ENCODE measurements around the gene F2RL1. TPM values are rescaled to one million over a fixed set of nuclear protein-coding genes. Genes with fewer than 3 reads are reported as not detected.

The F2RL1 gene
- total RNA-seq, 3 donors from 2014 or later = 58.1 to 177 (median 128) TPM

GRCh38 chr5:76801159-76801802, 17.5 kb upstream of the F2RL1 start:
- intact Hi-C loops (cut with DNase I, micrococcal nuclease) = no loop called here
- TF ChIP-seq, protein P1, sequence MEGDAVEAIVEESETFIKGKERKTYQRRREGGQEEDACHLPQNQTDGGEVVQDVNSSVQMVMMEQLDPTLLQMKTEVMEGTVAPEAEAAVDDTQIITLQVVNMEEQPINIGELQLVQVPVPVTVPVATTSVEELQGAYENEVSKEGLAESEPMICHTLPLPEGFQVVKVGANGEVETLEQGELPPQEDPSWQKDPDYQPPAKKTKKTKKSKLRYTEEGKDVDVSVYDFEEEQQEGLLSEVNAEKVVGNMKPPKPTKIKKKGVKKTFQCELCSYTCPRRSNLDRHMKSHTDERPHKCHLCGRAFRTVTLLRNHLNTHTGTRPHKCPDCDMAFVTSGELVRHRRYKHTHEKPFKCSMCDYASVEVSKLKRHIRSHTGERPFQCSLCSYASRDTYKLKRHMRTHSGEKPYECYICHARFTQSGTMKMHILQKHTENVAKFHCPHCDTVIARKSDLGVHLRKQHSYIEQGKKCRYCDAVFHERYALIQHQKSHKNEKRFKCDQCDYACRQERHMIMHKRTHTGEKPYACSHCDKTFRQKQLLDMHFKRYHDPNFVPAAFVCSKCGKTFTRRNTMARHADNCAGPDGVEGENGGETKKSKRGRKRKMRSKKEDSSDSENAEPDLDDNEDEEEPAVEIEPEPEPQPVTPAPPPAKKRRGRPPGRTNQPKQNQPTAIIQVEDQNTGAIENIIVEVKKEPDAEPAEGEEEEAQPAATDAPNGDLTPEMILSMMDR (IDR thresholded peaks at IDR 0.05) = no peak
- Histone ChIP-seq H3K36me3 (ENCODE audit: low read depth) (no peaks in the 10 kb centered on the region), H3K9me3 (no peaks in the 10 kb centered on the region), H3K4me1 (ENCODE audit: low read depth) (no peaks in the 10 kb centered on the region), H3K4me3 (no peak overlapping the region)
- ATAC-seq = no peak
- no peak for DNase-seq

DNA sequence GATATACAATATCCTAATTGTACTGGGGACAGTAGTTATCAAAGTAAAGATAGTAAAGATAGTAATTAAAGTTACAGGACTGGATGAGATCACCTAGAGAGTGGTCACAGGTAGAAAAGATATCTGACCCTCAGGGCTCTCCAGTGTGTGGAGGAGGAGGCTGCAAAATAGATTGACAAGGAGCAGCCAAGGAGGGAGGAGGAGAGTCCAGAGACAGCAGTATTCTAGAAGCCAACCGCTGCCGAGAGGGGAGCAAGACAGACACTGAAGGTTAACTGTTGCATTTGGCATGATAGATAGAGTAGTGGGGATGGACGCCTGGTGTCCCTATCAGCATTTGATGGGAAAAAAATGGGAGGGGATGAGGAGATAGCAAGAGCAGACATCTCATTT, 17.0 kb upstream of the F2RL1 start:
- DNase-seq (no peak), ATAC-seq (no peak)
- no peaks in the 10 kb centered on the region for H3K9me3 ChIP-seq
- no peaks in the 10 kb centered on the region for H3K36me3 ChIP-seq (ENCODE audit: low read depth)
- intact Hi-C loops (cut with DNase I, micrococcal nuclease) = no loop called here
- TF ChIP-seq, protein P1 (IDR thresholded peaks at IDR 0.05) = no peak
- H3K4me1 ChIP-seq (ENCODE audit: low read depth) = no peaks in the 10 kb centered on the region
- no peak overlapping the region for H3K4me3 ChIP-seq

- DNase-seq = no peak
- H3K4me1 ChIP-seq (ENCODE audit: low read depth) = no peaks in the 10 kb centered on the region
- TF ChIP-seq, protein P1 (IDR thresholded peaks at IDR 0.05) = no peak
- ATAC-seq = no peak
- no peak overlapping the region for H3K4me3 ChIP-seq
- intact Hi-C loops (cut with DNase I, micrococcal nuclease) = no loop called here
- no peaks in the 10 kb centered on the region for H3K9me3 ChIP-seq
- H3K36me3 ChIP-seq (ENCODE audit: low read depth) = no peaks in the 10 kb centered on the region
These were observed 14.6 kb upstream of the F2RL1 start for GRCh38 chr5:76804266-76804665.

DNA sequence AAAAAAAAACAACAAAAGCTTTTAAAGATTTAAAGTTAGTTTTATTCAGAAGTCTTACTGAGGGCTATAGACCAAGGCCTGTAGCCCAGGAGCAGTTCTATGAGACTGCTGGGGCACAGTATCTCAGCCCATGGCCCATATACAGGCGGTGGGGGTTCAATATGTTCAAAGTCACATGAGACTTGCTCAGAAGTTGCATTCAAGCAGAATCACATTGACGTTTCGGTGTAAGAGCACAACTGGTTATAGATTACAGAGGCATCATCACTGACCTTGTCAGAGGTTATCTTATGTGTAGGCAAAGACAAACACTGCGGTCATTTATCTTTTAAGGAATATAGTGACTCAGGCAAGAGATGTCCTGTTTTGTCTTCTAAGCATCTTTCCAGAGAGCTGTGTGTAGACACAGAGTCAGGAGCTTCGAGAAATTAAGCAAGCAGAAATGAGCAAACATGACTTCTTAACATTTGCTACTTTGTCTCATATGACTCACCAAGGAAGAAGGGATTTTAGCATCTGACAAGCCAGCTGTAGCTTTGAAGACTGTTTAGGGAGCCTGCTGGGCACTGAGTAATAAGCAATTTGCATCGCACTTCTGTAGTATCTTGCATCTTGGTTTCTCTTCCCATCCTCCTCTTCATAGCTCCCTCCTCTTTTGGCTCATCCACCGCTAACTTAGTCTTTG, 12.9 kb upstream of the F2RL1 start:
- Histone ChIP-seq H3K4me3 (no peak overlapping the region), H3K9me3 (no peaks in the 10 kb centered on the region), H3K4me1 (ENCODE audit: low read depth) (no peaks in the 10 kb centered on the region), H3K36me3 (ENCODE audit: low read depth) (no peaks in the 10 kb centered on the region)
- TF ChIP-seq, protein P1 (IDR thresholded peaks at IDR 0.05) = no peak
- ATAC-seq = peak; percentile 49
- DNase-seq = no peak
- intact Hi-C loops (cut with DNase I, micrococcal nuclease) = no loop called here

DNA sequence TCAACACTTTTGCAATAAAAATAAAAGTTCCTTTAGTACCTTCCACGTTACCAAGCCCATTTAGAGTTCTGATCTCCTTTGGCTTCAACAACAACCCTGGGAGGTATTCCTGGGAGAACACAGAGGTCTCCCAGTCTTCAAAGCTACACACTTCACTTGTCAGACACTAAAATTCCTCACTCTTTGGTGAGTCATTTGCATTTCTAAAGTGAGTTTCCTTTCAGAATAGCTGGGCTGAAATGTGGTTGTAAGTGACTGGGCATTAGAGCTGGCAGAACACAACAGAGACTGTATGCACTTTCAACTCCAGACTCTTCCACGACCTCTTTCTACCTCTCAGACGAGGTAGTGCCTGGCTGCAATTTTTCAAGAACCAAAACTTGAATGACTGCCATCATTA, 11.5 kb upstream of the F2RL1 start:
- Histone ChIP-seq H3K36me3 (ENCODE audit: low read depth) (no peaks in the 10 kb centered on the region), H3K4me1 (ENCODE audit: low read depth) (no peaks in the 10 kb centered on the region), H3K9me3 (peaks cover 3% of the 10 kb centered on the region), H3K4me3 (no peak overlapping the region)
- intact Hi-C loops (cut with DNase I, micrococcal nuclease) = no loop called here
- TF ChIP-seq, protein P1 (IDR thresholded peaks at IDR 0.05) = no peak
- ATAC-seq = no peak
- DNase-seq = no peak
